Endothelial cell of umbilical vein (primary cell): ENCODE measurements around the gene L3MBTL4. TPM values are rescaled to one million over a fixed set of nuclear protein-coding genes. Genes with fewer than 3 reads are reported as not detected.

Experiments used
- BruUV-seq: library from RNA; stranded (reverse); fragments of 400-500 nt; replicated peaks from 2 replicates; lab custom pipeline; 2021; lab: Mats Ljungman, UMichigan
- CTCF ChIA-PET: fragments of 300-600, 350-600 bp; sonication (Branson Sonifier 250); formaldehyde crosslinking; loops from one replicate; lab custom pipeline; 2021; ENCODE audit warnings: antibody characterized with exemption, inconsistent platforms; lab: Charles Lee
- POLR2A ChIA-PET: fragments of 300-600, 350-600 bp; sonication (Branson Sonifier 250); formaldehyde crosslinking; loops from one replicate; lab custom pipeline; 2021; ENCODE audit warnings: antibody characterized with exemption, inconsistent platforms; lab: Charles Lee
- DNase-seq: peaks from one replicate; pipeline ENCODE4 v3.0.0-alpha.2; 2011; ENCODE audit warnings: low read depth, low spot score
- FAIRE-seq: peaks from 2 replicates; lab custom pipeline; 2011; peaks lifted over from hg19 to GRCh38; lab: Jason Lieb, UNC
- H2AFZ ChIP-seq: 2 replicates; pipeline ENCODE4 v1.6.0; 2012; ENCODE audit warnings: low read depth, low read length, control low read depth, inconsistent platforms
- H3K27ac ChIP-seq: 2 replicates; pipeline ENCODE4 v1.5.1; 2011; ENCODE audit warnings: low read depth, mild to moderate bottlenecking, control low read depth, low read length, moderate library complexity; ENCODE audit not compliant: insufficient read depth
- H3K27me3 ChIP-seq, 2 experiments: 2 replicates each; pipeline versions ENCODE4 v1.6.0 to v1.6.1; 2011; ENCODE audit warnings: low read length in 2 of 2, mixed read lengths in 1 of 2; ENCODE audit not compliant: control insufficient read depth in 2 of 2, insufficient read depth in 2 of 2
- H3K36me3 ChIP-seq, 2 experiments: 2 replicates in 1 of 2; 3 replicates in 1 of 2; pipeline ENCODE4 v1.5.1; 2011; ENCODE audit warnings: low read length in 2 of 2, mild to moderate bottlenecking in 1 of 2, moderate library complexity in 1 of 2; ENCODE audit not compliant: control insufficient read depth in 2 of 2, insufficient read depth in 2 of 2; ENCODE audit errors: extremely low read depth in 1 of 2
- H3K4me1 ChIP-seq: 3 replicates; pipeline ENCODE4 v1.5.1; 2011; ENCODE audit warnings: mild to moderate bottlenecking, low read length; ENCODE audit not compliant: control insufficient read depth, insufficient read depth; ENCODE audit errors: extremely low read depth
- H3K4me2 ChIP-seq: 2 replicates; pipeline ENCODE4 v1.6.1; 2011; ENCODE audit warnings: low read length, control low read depth, mixed read lengths; ENCODE audit not compliant: insufficient read depth
- H3K4me3 ChIP-seq, 3 experiments: fragments of 200-600 bp in 1 of 3; sonication (generic), shearing (Covaris generic) in 1 of 3; replicated peaks in 1 of 3; 2 replicates each; pipeline ENCODE4 v1.5.1; 2011 to 2016; ENCODE audit warnings: control low read depth in 3 of 3, low read length in 3 of 3, mild to moderate bottlenecking in 2 of 3, inconsistent platforms in 1 of 3, low read depth in 1 of 3, moderate library complexity in 1 of 3; ENCODE audit not compliant: insufficient read depth in 1 of 3
- H3K79me2 ChIP-seq: 2 replicates; pipeline ENCODE4 v1.6.0; 2012; ENCODE audit warnings: low read length, inconsistent platforms; ENCODE audit not compliant: control insufficient read depth, insufficient read depth
- H3K9ac ChIP-seq: replicated peaks from 2 replicates; pipeline ENCODE3; 2011; ENCODE audit warnings: low read length, control low read depth; ENCODE audit not compliant: insufficient read depth; ENCODE audit errors: extremely low read depth
- H3K9me1 ChIP-seq: replicated peaks from 3 replicates; pipeline ENCODE4 v1.6.0; 2011; ENCODE audit warnings: mild to moderate bottlenecking, low read length; ENCODE audit not compliant: control insufficient read depth, insufficient read depth; ENCODE audit errors: extremely low read depth
- H3K9me3 ChIP-seq: replicated peaks from 2 replicates; pipeline ENCODE4 v1.5.1; 2012; ENCODE audit warnings: low read length, inconsistent platforms; ENCODE audit not compliant: control insufficient read depth, insufficient read depth
- H4K20me1 ChIP-seq: replicated peaks from 2 replicates; pipeline ENCODE3; 2011; ENCODE audit warnings: mild to moderate bottlenecking, low read length; ENCODE audit not compliant: control insufficient read depth, insufficient read depth; ENCODE audit errors: extremely low read depth
- EZH2 ChIP-seq: IDR thresholded peaks from 2 replicates; pipeline ENCODE4 v1.6.1; 2012; ENCODE audit warnings: borderline replicate concordance, low read depth, mild to moderate bottlenecking, moderate library complexity, low read length, inconsistent platforms; ENCODE audit not compliant: severe bottlenecking
- FOS ChIP-seq: IDR thresholded peaks from 2 replicates; pipeline ENCODE4 v1.6.1; 2011; ENCODE audit warnings: mild to moderate bottlenecking, low read length, moderate library complexity, borderline replicate concordance; ENCODE audit not compliant: insufficient read depth
- GATA2 ChIP-seq: IDR thresholded peaks from 2 replicates; pipeline ENCODE4 v1.7.0; 2011; ENCODE audit warnings: low read depth, mild to moderate bottlenecking, moderate library complexity, mixed read lengths, low read length; ENCODE audit not compliant: insufficient read length, insufficient read depth
- JUN ChIP-seq: IDR thresholded peaks from 2 replicates; pipeline ENCODE4 v1.6.1; 2011; ENCODE audit warnings: borderline replicate concordance, low read depth; ENCODE audit not compliant: insufficient read length, insufficient read depth
- MYC ChIP-seq: IDR thresholded peaks from one replicate; pipeline ENCODE4 v1.6.1; 2011; ENCODE audit warnings: mild to moderate bottlenecking, low read depth, low read length
- POLR2A ChIP-seq: IDR thresholded peaks from 2 replicates; pipeline ENCODE4 v1.6.1; 2012; ENCODE audit warnings: low read depth, mild to moderate bottlenecking, control low read depth, low read length
- POLR2AphosphoS5 ChIP-seq: IDR thresholded peaks from 2 replicates; pipeline ENCODE4 v1.6.1; 2012; ENCODE audit warnings: low read depth, mild to moderate bottlenecking, control low read depth, low read length, moderate library complexity; ENCODE audit not compliant: insufficient read depth
- dilution Hi-C: fragments of 300-500 bp; cut with MboI; formaldehyde crosslinking; loops from one replicate; pipeline ENCODE4 v1.15.0; 2019; ENCODE audit warnings: low sequenced_read_pairs; ENCODE audit not compliant: extremely low pct_ligation_motif_present
- intact Hi-C: fragments of 100-400 bp; cut with micrococcal nuclease; formaldehyde crosslinking; loops from one replicate; pipeline ENCODE4 v1.10.0; 2022
- polyA plus RNA-seq, 4 experiments: library from polyadenylated mRNA; depleted of rRNA in 3 of 4; stranded (reverse) in 3 of 4; unstranded in 1 of 4; fragments of >200 nt; gene quantifications; 2 replicates each; pipeline versions ENCODE4 v1.2.1 to v1.2.3, GENCODE V29; 2011 to 2012; ENCODE audit warnings: missing spikeins in 1 of 4
- total RNA-seq: library from RNA; stranded (reverse); gene quantifications from 2 replicates; pipeline ENCODE4 v1.2.3, GENCODE V29; 2021
- TF ChIP-seq, protein P1 (sequence below), 2 donors: IDR thresholded peaks; 1 replicate in 1 of 2; 2 replicates in 1 of 2; pipeline ENCODE4 v1.5.1; 2011; ENCODE audit warnings: low read length in 2 of 2, mild to moderate bottlenecking in 2 of 2, moderate library complexity in 2 of 2, control low read depth in 1 of 2, inconsistent platforms in 1 of 2, low read depth in 1 of 2; ENCODE audit not compliant: insufficient read depth in 1 of 2; ENCODE audit errors: extremely low read depth in 1 of 2
- TF ChIP-seq, protein P2 (sequence below): IDR thresholded peaks from 2 replicates; pipeline ENCODE4 v1.6.1; 2011; ENCODE audit not compliant: insufficient read depth, insufficient read length

L3MBTL4 gene
- total and polyA plus RNA-seq, 2 donors (not counting 3 experiments of a cell fraction or from before 2014, with no cell fraction given), result 0.80 TPM; not detected in 1

DNA sequence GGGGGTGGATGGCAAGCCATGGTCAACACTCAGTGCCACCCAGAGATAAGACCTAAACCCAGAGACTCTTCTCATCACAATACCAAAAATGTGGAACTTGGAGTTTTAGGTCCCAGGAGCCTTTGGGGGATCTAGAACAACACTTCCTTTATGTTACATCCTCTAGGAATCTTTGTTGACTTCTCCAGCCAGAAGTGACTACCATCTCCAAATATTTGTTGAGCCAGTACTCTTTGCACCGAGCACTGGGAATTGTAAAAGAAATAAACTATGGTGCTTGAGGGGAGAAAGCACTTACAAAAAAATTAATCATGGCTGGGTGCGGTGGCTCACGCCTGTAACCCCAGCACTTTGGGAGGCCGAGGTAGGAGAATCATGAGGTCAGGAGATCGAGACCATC lies 399.3 kb downstream of the L3MBTL4 start:
- DNase-seq, result no peak
- no peaks in the 10 kb centered on the region for H3K79me2 ChIP-seq
- no peak overlapping the region for H3K4me3 ChIP-seq
- H2AFZ ChIP-seq, result no peak overlapping the region
- intact Hi-C loops, result no loop called here
- no peaks in the 10 kb centered on the region for H3K36me3 ChIP-seq
- H3K27me3 ChIP-seq, result no peaks in the 10 kb centered on the region
- BruUV-seq, result no TSS peak
- ChIA-PET POLR2A (no interaction called here), CTCF (no interaction called here)
- no peak overlapping the region for H3K9ac ChIP-seq
- H4K20me1 ChIP-seq, result no peaks in the 10 kb centered on the region
- H3K4me1 ChIP-seq, result no peaks in the 10 kb centered on the region
- no peak overlapping the region for H3K4me2 ChIP-seq
- dilution Hi-C loops, result no loop called here
- no peaks in the 10 kb centered on the region for H3K9me3 ChIP-seq
- H3K27ac ChIP-seq, result no peak overlapping the region
- TF ChIP-seq, protein P1, sequence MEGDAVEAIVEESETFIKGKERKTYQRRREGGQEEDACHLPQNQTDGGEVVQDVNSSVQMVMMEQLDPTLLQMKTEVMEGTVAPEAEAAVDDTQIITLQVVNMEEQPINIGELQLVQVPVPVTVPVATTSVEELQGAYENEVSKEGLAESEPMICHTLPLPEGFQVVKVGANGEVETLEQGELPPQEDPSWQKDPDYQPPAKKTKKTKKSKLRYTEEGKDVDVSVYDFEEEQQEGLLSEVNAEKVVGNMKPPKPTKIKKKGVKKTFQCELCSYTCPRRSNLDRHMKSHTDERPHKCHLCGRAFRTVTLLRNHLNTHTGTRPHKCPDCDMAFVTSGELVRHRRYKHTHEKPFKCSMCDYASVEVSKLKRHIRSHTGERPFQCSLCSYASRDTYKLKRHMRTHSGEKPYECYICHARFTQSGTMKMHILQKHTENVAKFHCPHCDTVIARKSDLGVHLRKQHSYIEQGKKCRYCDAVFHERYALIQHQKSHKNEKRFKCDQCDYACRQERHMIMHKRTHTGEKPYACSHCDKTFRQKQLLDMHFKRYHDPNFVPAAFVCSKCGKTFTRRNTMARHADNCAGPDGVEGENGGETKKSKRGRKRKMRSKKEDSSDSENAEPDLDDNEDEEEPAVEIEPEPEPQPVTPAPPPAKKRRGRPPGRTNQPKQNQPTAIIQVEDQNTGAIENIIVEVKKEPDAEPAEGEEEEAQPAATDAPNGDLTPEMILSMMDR (IDR thresholded peaks at IDR 0.05; ENCODE audit: extremely low read depth in 1 of 2, insufficient read depth in 1 of 2, low read depth in 1 of 2, low read length in 2 of 2), result no peak
- TF ChIP-seq EZH2 (no peak), JUN (no peak), POLR2A (no peak), FOS (no peak), GATA2 (no peak), POLR2AphosphoS5 (no peak), MYC (no peak)
- TF ChIP-seq, protein P2, sequence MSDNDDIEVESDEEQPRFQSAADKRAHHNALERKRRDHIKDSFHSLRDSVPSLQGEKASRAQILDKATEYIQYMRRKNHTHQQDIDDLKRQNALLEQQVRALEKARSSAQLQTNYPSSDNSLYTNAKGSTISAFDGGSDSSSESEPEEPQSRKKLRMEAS, result no peak
- FAIRE-seq, result no peak
- no peaks in the 10 kb centered on the region for H3K9me1 ChIP-seq
